ENCODE measurements around the gene HYLS1. TPM values are rescaled to one million over a fixed set of nuclear protein-coding genes. Genes with fewer than 3 reads are reported as not detected.

The HYLS1 gene
- total RNA-seq, 2 experiments from 2014 or later: 8.9 to 11.2 TPM

DNA sequence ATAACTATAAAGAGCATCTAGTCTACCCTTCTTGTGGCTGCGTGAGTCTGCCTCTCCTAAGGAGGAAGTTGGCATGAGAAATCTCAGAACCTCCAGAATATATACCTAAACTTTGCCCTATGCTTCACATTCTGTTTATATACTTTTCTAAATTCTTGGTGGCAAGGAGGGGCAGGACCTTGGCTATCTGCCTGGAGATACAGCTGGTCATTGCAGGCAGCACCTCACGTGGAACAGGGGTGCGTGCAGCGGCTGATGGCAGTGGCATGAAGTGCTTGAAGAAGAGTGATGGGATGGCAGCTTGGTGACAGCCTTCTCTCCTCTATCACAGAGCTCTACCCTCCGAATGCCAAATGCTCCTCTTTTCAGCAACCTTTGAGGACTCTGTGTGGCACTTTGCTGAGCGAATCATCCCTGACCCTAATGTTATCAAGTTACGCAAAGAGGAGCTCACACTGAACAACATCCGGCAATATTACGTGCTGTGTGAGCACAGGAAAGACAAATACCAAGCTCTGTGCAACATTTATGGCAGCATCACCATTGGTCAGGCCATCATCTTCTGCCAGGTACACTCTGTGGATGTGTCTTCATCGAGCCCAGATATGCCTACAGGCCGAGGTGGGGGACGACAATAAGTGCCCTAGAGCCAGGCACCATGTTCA, 29.3 kb downstream of the HYLS1 start:
- H3K27ac Mint-ChIP-seq: no peak overlapping the region
- no peaks in the 10 kb centered on the region for H3K36me3 Mint-ChIP-seq
- no peak overlapping the region for H3K4me3 Mint-ChIP-seq
- H3K9me3 Mint-ChIP-seq (ENCODE audit: low read depth): no peaks in the 10 kb centered on the region
- no peak for ATAC-seq
- H3K4me1 Mint-ChIP-seq: no peaks in the 10 kb centered on the region
- no peak for DNase-seq
- CTCF ChIA-PET: interaction anchor here (1.4 kb wide), 1 partner anchor 277 kb away, joined by 5 read pairs; no protein-coding TSS in a partner anchor
- H3K27me3 Mint-ChIP-seq: peaks cover 35% of the 10 kb centered on the region

DNA sequence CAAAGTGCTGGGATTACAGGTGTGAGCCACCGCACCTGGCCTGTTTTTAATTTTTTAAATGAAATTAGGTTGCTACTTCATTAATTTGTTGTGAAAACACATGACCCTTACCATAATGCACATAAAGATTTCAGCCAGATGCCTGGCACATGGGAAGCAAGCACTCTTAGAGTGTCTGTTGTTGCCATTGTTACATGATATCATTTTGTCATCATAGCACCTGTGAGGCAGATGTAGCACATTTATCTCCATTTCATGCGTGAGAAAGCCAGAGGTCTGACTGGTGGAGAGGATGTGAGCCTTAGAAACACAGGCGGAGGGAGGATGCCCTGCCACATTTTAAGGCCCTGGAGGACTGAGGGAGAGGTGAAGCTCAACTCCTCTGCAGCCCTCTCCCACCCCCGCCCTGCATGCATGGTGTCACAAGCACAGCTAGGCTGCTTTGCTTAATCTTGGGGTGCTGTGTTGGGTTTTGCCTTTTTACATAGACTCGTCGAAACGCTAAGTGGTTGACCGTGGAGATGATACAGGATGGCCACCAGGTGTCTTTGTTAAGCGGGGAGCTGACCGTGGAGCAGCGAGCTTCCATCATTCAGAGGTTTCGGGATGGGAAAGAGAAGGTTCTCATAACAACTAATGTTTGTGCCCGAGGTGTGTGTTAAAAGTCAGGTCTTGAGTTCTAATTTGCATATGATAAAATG, 30.8 kb downstream of the HYLS1 start:
- peaks cover 29% of the 10 kb centered on the region for H3K27me3 Mint-ChIP-seq
- no peaks in the 10 kb centered on the region for H3K36me3 Mint-ChIP-seq
- H3K27ac Mint-ChIP-seq: no peak overlapping the region
- H3K4me1 Mint-ChIP-seq: no peaks in the 10 kb centered on the region
- ATAC-seq: no peak
- CTCF ChIA-PET: interaction anchor here (0.7 to 1.4 kb wide), 3 partner anchors 261 to 562 kb away, joined by 3 read pairs; no protein-coding TSS in a partner anchor
- no peak for DNase-seq
- no peaks in the 10 kb centered on the region for H3K9me3 Mint-ChIP-seq (ENCODE audit: low read depth)
- H3K4me3 Mint-ChIP-seq: no peak overlapping the region

DNA sequence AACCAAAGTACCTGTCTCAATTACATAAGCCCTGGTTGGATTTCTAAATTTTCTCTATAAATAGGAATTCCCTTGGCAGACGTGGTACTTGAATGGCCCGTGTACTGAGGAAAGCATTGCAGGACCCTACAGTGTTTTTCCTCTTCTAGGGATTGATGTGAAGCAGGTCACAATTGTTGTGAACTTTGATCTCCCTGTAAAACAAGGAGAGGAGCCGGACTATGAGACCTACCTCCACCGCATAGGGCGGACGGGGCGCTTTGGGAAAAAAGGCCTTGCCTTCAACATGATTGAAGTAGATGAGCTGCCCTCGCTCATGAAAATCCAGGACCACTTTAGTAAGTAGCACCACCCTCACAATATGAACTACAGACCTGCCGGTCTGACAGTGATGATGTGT, 33.6 kb downstream of the HYLS1 start:
- ATAC-seq: no peak
- Mint-ChIP-seq H3K36me3 (no peaks in the 10 kb centered on the region), H3K27ac (no peak overlapping the region), H3K27me3 (peaks cover 24% of the 10 kb centered on the region), H3K4me3 (no peak overlapping the region), H3K9me3 (ENCODE audit: low read depth) (no peaks in the 10 kb centered on the region), H3K4me1 (no peaks in the 10 kb centered on the region)
- CTCF ChIA-PET: interaction anchor here (1.0 to 1.9 kb wide), 4 partner anchors 15 to 277 kb away, joined by 3 to 8 read pairs (median 6); no protein-coding TSS in a partner anchor
- peak; percentile 38 for DNase-seq

DNA sequence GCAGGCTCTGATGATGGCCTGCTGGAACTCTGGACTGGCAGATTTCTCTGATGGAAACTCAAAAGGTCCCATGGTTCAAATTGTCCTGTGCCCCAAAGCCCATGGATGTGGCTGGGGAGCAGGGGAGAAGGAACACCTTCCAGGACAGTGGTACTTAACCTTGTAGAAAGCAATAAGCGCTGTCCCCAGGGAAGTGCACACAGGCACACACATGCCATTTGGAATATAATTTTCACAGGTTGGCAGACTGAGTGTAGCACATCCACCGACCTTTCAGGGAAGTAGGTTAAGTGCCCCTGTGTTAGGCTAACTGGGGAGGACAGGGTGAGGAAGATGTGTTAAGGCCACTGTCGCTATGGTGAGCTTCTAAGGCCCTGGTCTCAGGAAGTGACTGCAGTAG, 34.7 kb downstream of the HYLS1 start:
- CTCF ChIA-PET: interaction anchor here (0.7 to 1.9 kb wide), 3 partner anchors 16 to 292 kb away, joined by 3 to 8 read pairs (median 3); no protein-coding TSS in a partner anchor
- peaks cover 24% of the 10 kb centered on the region for H3K27me3 Mint-ChIP-seq
- H3K27ac Mint-ChIP-seq: no peak overlapping the region
- no peak for ATAC-seq
- no peak overlapping the region for H3K4me3 Mint-ChIP-seq
- no peaks in the 10 kb centered on the region for H3K9me3 Mint-ChIP-seq (ENCODE audit: low read depth)
- no peaks in the 10 kb centered on the region for H3K36me3 Mint-ChIP-seq
- peak; percentile 18 for DNase-seq
- no peaks in the 10 kb centered on the region for H3K4me1 Mint-ChIP-seq

DNA sequence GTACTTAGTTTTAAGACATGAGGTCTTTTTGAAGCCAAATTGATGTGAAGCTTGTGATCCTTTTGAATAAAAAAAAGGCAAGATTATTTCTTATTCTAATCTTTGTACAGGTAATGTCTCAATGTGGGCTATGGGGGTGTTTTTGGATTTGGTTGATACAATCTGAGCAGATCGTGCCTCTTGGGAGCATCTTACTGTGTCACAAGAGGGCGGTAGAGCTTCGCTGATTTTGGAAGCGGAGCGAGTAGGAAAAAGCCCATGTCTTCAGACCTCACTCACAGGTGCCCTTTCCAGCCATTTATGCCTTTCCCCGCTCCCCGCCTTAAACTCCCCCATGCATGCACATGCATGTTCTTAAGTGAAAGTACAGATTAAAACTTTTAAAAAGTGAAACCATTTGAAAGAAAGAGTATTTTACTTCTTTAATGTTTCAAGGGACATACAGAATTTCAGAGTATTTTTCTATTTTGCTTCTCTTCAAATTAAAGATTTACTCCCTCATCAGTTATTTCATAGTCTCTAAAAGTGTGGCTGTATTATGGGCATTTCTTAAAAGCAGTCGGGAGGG, 35.6 kb downstream of the HYLS1 start:
- Mint-ChIP-seq H3K4me1 (no peaks in the 10 kb centered on the region), H3K9me3 (ENCODE audit: low read depth) (no peaks in the 10 kb centered on the region), H3K4me3 (no peak overlapping the region), H3K36me3 (no peaks in the 10 kb centered on the region), H3K27ac (no peak overlapping the region), H3K27me3 (peaks cover 25% of the 10 kb centered on the region)
- CTCF ChIA-PET: interaction anchor here (0.6 to 2.1 kb wide), 8 partner anchors 10 to 346 kb away, joined by 3 to 24 read pairs (median 3); partner anchors contain the start of genes FOXRED1 and SRPRA
- DNase-seq (peak; percentile 73), ATAC-seq (peak; percentile 90)

DNA sequence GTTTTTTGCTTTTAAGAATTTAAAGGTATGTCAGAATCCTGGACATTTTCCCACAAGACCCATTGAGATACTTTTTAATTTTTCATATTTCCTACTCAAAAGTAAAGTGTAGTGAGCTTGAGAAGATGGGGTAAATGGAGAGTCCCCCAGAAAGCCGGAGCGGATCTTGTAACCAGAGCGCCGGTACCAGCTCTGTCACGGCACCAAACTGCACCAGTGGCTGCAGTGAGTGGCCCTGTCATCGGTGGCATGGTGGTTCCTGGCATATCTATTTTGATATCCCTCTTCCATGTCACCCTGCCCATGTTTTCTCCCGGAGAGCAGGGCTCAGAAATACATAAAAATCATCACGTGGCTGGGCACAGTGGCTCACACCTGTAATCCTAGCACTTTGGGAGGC, 36.2 kb downstream of the HYLS1 start:
- Mint-ChIP-seq H3K27me3 (peaks cover 26% of the 10 kb centered on the region), H3K36me3 (no peaks in the 10 kb centered on the region), H3K4me3 (no peak overlapping the region), H3K9me3 (ENCODE audit: low read depth) (no peaks in the 10 kb centered on the region), H3K27ac (no peak overlapping the region), H3K4me1 (no peaks in the 10 kb centered on the region)
- no peak for ATAC-seq
- peak; percentile 18 for DNase-seq
- CTCF ChIA-PET: interaction anchor here (0.6 to 2.1 kb wide), 6 partner anchors 10 to 345 kb away, joined by 3 to 24 read pairs (median 3); partner anchors contain the start of genes FOXRED1 and SRPRA

DNA sequence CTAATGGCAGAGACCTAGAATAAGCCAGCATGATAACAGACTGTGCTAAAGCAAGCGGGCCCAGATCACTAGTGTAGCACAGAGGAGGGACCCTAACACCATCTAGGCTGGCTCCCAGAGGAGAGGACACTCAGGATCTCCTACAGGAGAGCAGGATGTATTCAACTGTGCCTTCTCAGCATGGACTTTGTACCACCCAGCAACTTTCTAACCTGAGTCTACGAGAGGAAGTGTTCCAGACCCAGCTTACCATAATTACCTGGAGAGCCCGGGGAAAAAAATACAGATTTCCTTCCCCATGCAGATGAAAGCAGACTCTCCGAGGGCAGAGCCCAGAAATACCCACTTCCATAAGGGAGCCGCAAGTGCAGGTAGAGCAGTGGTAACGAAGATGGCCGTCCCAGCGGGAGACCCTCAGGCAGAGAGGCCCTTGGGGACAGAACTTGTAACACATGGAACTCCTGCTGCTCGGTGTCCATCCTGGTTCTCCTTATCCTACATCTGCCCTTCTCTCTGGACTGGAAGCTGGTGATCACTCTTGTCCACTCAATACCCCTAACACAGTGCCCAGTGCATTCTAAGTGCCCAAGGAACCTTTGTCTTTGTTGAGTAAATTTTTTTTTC, 37.0 kb downstream of the HYLS1 start:
- no peak for ATAC-seq

DNA sequence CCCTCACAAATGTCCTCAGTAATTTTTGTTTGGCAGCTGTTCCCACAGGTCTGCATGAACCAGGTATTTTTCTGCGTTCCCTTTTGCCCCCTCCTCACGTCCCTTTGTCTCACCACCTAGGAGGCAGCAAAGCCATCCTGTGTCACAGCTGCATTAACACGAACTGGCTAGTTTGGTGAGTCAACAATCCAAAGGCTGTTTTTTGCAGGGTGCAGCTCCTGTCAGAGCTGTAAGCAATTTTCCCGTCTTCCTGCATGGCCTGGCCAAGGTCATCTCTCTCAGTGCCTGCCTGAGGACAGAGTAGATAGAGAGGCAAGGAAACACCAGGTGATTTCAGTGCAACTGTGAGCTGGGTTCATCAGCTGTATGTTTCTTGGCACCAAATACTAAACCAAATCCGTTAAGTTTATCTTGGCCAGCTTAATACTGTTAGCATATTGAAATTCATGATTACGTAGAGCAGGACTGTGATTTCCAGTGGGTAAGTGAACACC, 37.8 kb downstream of the HYLS1 start:
- H3K4me3 Mint-ChIP-seq: no peak overlapping the region
- CTCF ChIA-PET: interaction anchor here (1.2 to 1.7 kb wide), 2 partner anchors 268 to 270 kb away, joined by 4 read pairs; no protein-coding TSS in a partner anchor
- no peak for ATAC-seq
- no peaks in the 10 kb centered on the region for H3K9me3 Mint-ChIP-seq (ENCODE audit: low read depth)
- DNase-seq: peak; percentile 5
- H3K27ac Mint-ChIP-seq: no peak overlapping the region
- H3K36me3 Mint-ChIP-seq: no peaks in the 10 kb centered on the region
- H3K4me1 Mint-ChIP-seq: no peaks in the 10 kb centered on the region
- H3K27me3 Mint-ChIP-seq: peaks cover 29% of the 10 kb centered on the region

More for the DNA sequence above, 37.0 kb downstream of the HYLS1 start:
- H3K36me3 Mint-ChIP-seq: no peaks in the 10 kb centered on the region
- no peaks in the 10 kb centered on the region for H3K9me3 Mint-ChIP-seq (ENCODE audit: low read depth)
- no peak overlapping the region for H3K4me3 Mint-ChIP-seq
- CTCF ChIA-PET: interaction anchor here (1.2 to 2.1 kb wide), 3 partner anchors 269 to 344 kb away, joined by 3 to 24 read pairs (median 4); partner anchors contain the start of genes FOXRED1 and SRPRA
- H3K4me1 Mint-ChIP-seq: no peaks in the 10 kb centered on the region
- H3K27ac Mint-ChIP-seq: no peak overlapping the region
- peaks cover 29% of the 10 kb centered on the region for H3K27me3 Mint-ChIP-seq
- peak; percentile 23 for DNase-seq

DNA sequence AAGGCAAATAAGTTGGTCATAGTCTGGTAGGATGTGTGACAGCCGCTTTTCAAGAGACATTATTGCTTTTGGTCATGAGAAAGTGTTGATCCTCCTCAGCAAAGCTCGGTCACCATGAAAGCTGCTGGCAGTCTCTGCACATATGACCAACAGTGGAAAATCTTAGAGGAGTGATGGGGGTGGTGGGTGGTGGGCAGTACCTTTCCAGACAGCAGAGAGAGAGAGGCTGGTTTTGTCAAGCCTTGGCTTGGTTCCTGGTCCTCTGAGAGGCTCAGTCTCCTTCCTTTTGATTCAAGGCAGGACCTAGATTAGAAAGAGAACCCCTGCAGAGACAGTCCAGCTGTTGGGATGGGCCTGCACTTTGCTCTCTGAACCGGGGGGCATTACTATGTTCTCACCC, 38.3 kb downstream of the HYLS1 start:
- H3K9me3 Mint-ChIP-seq (ENCODE audit: low read depth): no peaks in the 10 kb centered on the region
- no peaks in the 10 kb centered on the region for H3K4me1 Mint-ChIP-seq
- no peak overlapping the region for H3K27ac Mint-ChIP-seq
- CTCF ChIA-PET: interaction anchor here (1.2 to 1.7 kb wide), 2 partner anchors 268 to 269 kb away, joined by 4 read pairs; no protein-coding TSS in a partner anchor
- ATAC-seq (no peak), DNase-seq (no peak)
- peaks cover 32% of the 10 kb centered on the region for H3K27me3 Mint-ChIP-seq
- H3K4me3 Mint-ChIP-seq: no peak overlapping the region
- H3K36me3 Mint-ChIP-seq: no peaks in the 10 kb centered on the region

DNA sequence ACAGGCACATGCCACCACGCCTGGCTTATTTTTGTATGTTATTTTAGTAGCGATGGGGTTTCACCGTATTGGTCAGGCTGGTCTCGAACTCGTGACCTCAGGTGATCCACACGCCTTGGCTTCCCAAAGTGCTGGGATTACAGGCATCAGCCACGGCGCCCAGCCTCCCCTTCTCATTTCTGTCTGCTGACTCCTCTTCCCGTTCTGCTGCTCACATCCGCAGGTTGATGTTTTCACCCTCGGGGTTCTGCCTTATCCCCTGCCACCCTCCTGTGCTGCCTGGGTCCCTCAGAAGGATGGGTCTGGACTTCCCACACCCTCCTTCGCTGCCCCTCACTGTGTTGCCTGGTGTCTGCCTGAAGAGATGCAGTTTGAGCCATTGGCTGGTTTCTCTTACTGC, 39.2 kb downstream of the HYLS1 start:
- Mint-ChIP-seq H3K27ac (no peak overlapping the region), H3K36me3 (no peaks in the 10 kb centered on the region), H3K4me3 (no peak overlapping the region), H3K9me3 (ENCODE audit: low read depth) (no peaks in the 10 kb centered on the region), H3K27me3 (peaks cover 38% of the 10 kb centered on the region), H3K4me1 (no peaks in the 10 kb centered on the region)
- ATAC-seq: no peak
- DNase-seq: no peak
- CTCF ChIA-PET: interaction anchor here (1.7 kb wide), 1 partner anchor 267 kb away, joined by 4 read pairs; no protein-coding TSS in a partner anchor

DNA sequence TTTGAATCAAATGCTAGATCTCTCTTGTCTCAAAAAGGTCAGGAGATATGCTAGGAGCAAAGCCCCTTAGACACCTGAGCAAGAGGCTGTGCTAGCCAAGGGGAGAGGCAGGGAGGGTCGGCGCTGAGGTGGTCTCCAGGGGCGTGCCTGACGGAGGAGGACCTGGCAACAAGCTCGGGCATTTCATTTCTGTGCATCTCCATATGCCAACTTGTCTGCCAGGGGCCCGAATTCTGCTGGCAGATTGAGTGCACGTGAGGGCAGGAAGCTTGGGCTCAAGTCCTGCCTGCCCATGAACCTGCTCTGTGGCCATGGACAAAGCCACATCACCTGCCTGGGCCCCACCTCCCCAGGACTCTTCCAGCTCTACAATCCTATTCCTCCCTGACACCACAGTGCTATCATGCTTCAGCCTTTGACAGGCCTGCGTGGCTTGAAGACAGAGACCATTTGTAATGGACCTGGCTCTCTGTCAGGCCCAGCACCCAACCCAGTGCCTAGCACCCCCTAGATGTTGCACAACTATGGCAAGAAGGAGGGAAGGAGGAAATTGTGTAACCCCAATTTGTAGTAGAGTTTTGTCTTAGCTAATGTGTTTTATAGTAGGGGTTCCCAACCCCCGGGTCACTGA, 42.1 kb downstream of the HYLS1 start:
- peaks cover 51% of the 10 kb centered on the region for H3K27me3 Mint-ChIP-seq
- no peaks in the 10 kb centered on the region for H3K36me3 Mint-ChIP-seq
- no peaks in the 10 kb centered on the region for H3K9me3 Mint-ChIP-seq (ENCODE audit: low read depth)
- no peak for DNase-seq
- no peak overlapping the region for H3K27ac Mint-ChIP-seq
- ATAC-seq: no peak
- no peak overlapping the region for H3K4me3 Mint-ChIP-seq
- CTCF ChIA-PET: interaction anchor here (0.6 to 0.9 kb wide), 2 partner anchors 9 to 13 kb away, joined by 3 to 4 read pairs; no protein-coding TSS in a partner anchor
- peaks cover 13% of the 10 kb centered on the region for H3K4me1 Mint-ChIP-seq

DNA sequence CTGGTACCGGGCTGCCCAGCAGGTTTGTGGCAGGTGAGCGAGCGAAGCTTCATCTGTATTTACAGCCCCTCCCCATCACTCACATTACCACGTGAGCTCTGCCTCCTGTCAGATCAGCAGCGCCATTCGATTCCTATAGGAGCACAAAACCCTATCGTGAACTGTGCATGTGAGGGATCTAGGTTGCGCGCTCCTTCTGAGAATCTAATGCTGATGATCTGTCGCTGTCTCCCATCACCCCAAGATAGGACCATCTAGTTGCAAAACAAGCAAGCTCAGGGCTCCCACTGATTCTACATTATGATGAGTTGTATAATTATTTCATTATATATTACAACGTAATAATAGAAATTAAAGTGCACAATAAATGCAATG, 42.6 kb downstream of the HYLS1 start:
- no peaks in the 10 kb centered on the region for H3K36me3 Mint-ChIP-seq
- no peak overlapping the region for H3K27ac Mint-ChIP-seq
- peaks cover 49% of the 10 kb centered on the region for H3K27me3 Mint-ChIP-seq
- no peaks in the 10 kb centered on the region for H3K9me3 Mint-ChIP-seq (ENCODE audit: low read depth)
- CTCF ChIA-PET: interaction anchor here (0.6 to 0.9 kb wide), 2 partner anchors 9 to 12 kb away, joined by 3 to 4 read pairs; no protein-coding TSS in a partner anchor
- peaks cover 13% of the 10 kb centered on the region for H3K4me1 Mint-ChIP-seq
- no peak overlapping the region for H3K4me3 Mint-ChIP-seq
- DNase-seq (no peak), ATAC-seq (no peak)

All from activated CD8-positive, alpha-beta memory T cell treated with anti-CD3 and anti-CD28 coated beads, Interleukin-2, amount 10 ng/mL, durations not matched to agents 7 days and 5 days (primary cell).